Kidney (tissue), 14 donors: ENCODE measurements around the gene PIK3CG. TPM values are rescaled to one million over a fixed set of nuclear protein-coding genes. Genes with fewer than 3 reads are reported as not detected.

Source experiments
- DNase-seq, 5 donors: peaks; one replicate each; pipeline ENCODE4 v3.0.0-alpha.2; 2013 to 2020
- FAIRE-seq: peaks from 2 replicates; lab custom pipeline; 2012; peaks lifted over from hg19 to GRCh38; lab: Jason Lieb, UNC
- H3K27ac ChIP-seq, 2 donors: one replicate each; pipeline ENCODE4 v1.7.0; 2013; ENCODE audit warnings: low read depth in 2 of 2, low read length in 2 of 2, inconsistent platforms in 1 of 2
- H3K27me3 ChIP-seq: one replicate; pipeline ENCODE4 v1.7.1; 2013; ENCODE audit warnings: low read length, inconsistent platforms; ENCODE audit not compliant: control insufficient read depth, insufficient read depth
- H3K36me3 ChIP-seq, 3 donors: one replicate each; pipeline versions ENCODE4 v1.7.0 to v1.7.1; 2013; ENCODE audit warnings: low read length in 3 of 3, control low read depth in 1 of 3, inconsistent platforms in 1 of 3; ENCODE audit not compliant: insufficient read depth in 3 of 3, control insufficient read depth in 2 of 3
- H3K4me1 ChIP-seq, 3 donors: one replicate each; pipeline versions ENCODE4 v1.7.0 to v1.7.1; 2013; ENCODE audit warnings: low read length in 3 of 3, inconsistent platforms in 1 of 3, low read depth in 1 of 3; ENCODE audit not compliant: control insufficient read depth in 2 of 3, insufficient read depth in 2 of 3
- H3K4me3 ChIP-seq, 3 donors: one replicate each; pipeline versions ENCODE4 v1.7.0 to v1.8.1; 2013; ENCODE audit warnings: low read length in 3 of 3, control low read depth in 1 of 3, inconsistent platforms in 1 of 3
- H3K9ac ChIP-seq, 3 donors: one replicate each; pipeline versions ENCODE4 v1.7.0 to v1.7.1; 2013; ENCODE audit warnings: low read length in 3 of 3, control low read depth in 1 of 3, inconsistent platforms in 1 of 3
- H3K9me3 ChIP-seq, 3 donors: one replicate each; pipeline versions ENCODE4 v1.7.0 to v1.7.1; 2013; ENCODE audit warnings: low read length in 3 of 3, control low read depth in 1 of 3, inconsistent platforms in 1 of 3; ENCODE audit not compliant: control insufficient read depth in 2 of 3, insufficient read depth in 1 of 3
- CTCF ChIP-seq: IDR thresholded peaks from 3 replicates; pipeline ENCODE4 v1.5.1; 2012; ENCODE audit warnings: mild to moderate bottlenecking, moderate library complexity, borderline replicate concordance; ENCODE audit not compliant: insufficient read depth; ENCODE audit errors: extremely low read depth
- intact Hi-C: fragments of 100-400 bp; cut with DNase I; formaldehyde crosslinking; loops from one replicate; pipeline ENCODE4 v1.11.1; 2022
- polyA plus RNA-seq: library from polyadenylated mRNA; stranded (reverse); fragments of 350-450 nt; fragmentation: Illumina TruSeq; extraction: RNeasy Lipid Tissue Mini Kit (QIAGEN cat#74804); gene quantifications from one replicate; pipeline ENCODE4 v1.2.3, GENCODE V29; 2014; ENCODE audit warnings: low read depth, low replicate concordance; ENCODE audit not compliant: insufficient read depth
- total RNA-seq: library from RNA; stranded (reverse); fragmentation: NEBNext Ultra II Directional; extraction: Animal tissue kit (Norgen Biotek cat#: 25700); gene quantifications from one replicate; pipeline ENCODE4 v1.2.1, GENCODE V29; 2021
- donor health status: control.
- donor health status: control.
- donor health status: control.
- donor health status: control.
- donor health status: control.
- donor health status: DM: yes; HTN: yes; CAD: no.
- donor health status: Normal renal cell carcinoma (clear cell type).

Gene PIK3CG
- total and polyA plus RNA-seq, 2 donors from 2014 or later: 0.15 to 8.6 TPM

GRCh38 chr7:106869954-106870353, 4.9 kb downstream of the PIK3CG start:
- H3K27me3 ChIP-seq: no peaks in the 10 kb centered on the region
- no peak for TF ChIP-seq CTCF
- no peak for DNase-seq
- H3K36me3 ChIP-seq: no peaks in the 10 kb centered on the region
- no peak for FAIRE-seq
- no peak overlapping the region for H3K9ac ChIP-seq
- peaks cover 0 to 2% (median 0%) of the 10 kb centered on the region in 3 donors for H3K4me1 ChIP-seq
- no peaks in the 10 kb centered on the region for H3K9me3 ChIP-seq
- no peak overlapping the region for H3K27ac ChIP-seq
- intact Hi-C loops: no loop called here
- H3K4me3 ChIP-seq: no peak overlapping the region

- intact Hi-C loops: no loop called here
- H3K4me3 ChIP-seq: no peak overlapping the region
- no peaks in the 10 kb centered on the region for H3K27me3 ChIP-seq
- no peak overlapping the region for H3K27ac ChIP-seq
- DNase-seq (no peak), FAIRE-seq (no peak)
- TF ChIP-seq CTCF: no peak
- H3K36me3 ChIP-seq: no peaks in the 10 kb centered on the region
- H3K9ac ChIP-seq: no peak overlapping the region
- H3K4me1 ChIP-seq: peaks cover 0 to 2% (median 0%) of the 10 kb centered on the region in 3 donors
- H3K9me3 ChIP-seq: no peaks in the 10 kb centered on the region
These were observed 5.4 kb downstream of the PIK3CG start for GRCh38 chr7:106870528-106870927.

- no peak overlapping the region for H3K9ac ChIP-seq
- no peaks in the 10 kb centered on the region for H3K9me3 ChIP-seq
- no peaks in the 10 kb centered on the region for H3K36me3 ChIP-seq
- intact Hi-C loops: no loop called here
- no peak overlapping the region for H3K4me3 ChIP-seq
- H3K27ac ChIP-seq: no peak overlapping the region
- H3K27me3 ChIP-seq: no peaks in the 10 kb centered on the region
- DNase-seq (no peak), FAIRE-seq (no peak)
- no peak for TF ChIP-seq CTCF
- H3K4me1 ChIP-seq: peaks cover 0 to 2% (median 0%) of the 10 kb centered on the region in 3 donors
These were observed 5.9 kb downstream of the PIK3CG start for GRCh38 chr7:106870983-106871410.
